GM21576 (cell line): Measurements from ENCODE around the gene CLCNKB.
"Not testable (repeated sequence)": the region's sequence is repeated elsewhere in the genome, so short reads cannot be mapped to it uniquely, and the experiment has no call there.

Experiments used
- ATAC-seq: cut with Tn5 transposase; IDR thresholded peaks from one replicate; pipeline ENCODE4 v1.9.1; 2021; ENCODE audit warnings: mild to moderate bottlenecking, moderate library complexity; ENCODE audit not compliant: unreplicated experiment

Gene CLCNKB

DNA sequence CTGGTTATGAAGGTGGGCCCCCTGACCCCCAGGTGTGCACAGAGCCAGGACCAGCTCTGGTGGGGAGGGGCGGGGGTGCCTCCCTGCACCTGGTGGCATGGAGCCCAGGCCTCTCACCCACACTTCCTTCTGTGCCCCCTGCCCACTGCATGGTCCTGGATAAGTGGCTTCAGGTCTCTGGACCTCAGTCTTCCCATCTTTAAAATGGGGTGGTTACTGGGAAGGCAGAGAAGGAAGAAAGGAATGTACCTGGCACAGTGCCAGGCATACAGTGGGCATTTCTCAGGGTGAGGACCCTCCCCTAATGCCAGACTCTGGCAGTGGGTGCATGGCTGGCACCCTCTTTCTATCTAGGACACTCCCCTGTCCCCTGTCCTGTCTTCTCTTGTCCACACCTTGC is 14.3 kb upstream of the CLCNKB start:
- ATAC-seq, result no peak

- ATAC-seq, result no peak
These were observed 12.0 kb upstream of the CLCNKB start for GRCh38 chr1:16031551-16031950.

GRCh38 chr1:16032388-16033102 is 11.0 kb upstream of the CLCNKB start:
- peak; percentile 65 for ATAC-seq

GRCh38 chr1:16033103-16033632 is 10.4 kb upstream of the CLCNKB start:
- ATAC-seq, result not testable (repeated sequence)

GRCh38 chr1:16036461-16036860 is 7.1 kb upstream of the CLCNKB start:
- not testable (repeated sequence) for ATAC-seq

GRCh38 chr1:16038620-16038912 is 5.0 kb upstream of the CLCNKB start:
- ATAC-seq, result no peak

DNA sequence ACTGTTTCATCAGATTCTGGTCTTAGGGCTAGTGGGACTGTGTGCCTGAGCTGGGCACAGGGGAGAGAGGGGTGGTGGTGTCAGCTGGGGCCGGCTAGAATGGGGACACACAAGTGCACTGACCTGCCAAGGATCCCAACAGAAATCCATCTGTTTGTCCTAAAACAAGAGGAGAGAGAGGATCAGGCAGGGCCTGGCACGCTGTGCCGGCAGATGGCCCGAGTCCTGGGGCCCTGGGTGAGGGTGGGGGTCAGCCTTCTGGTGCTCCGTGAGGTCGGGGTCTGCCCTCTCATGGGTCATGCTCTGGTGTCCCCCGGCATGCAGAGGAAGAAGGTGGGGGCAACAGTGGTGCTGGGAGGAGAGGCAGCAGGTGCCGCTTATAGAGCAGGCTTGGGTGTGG is 3.7 kb upstream of the CLCNKB start:
- ATAC-seq, result not testable (repeated sequence)

GRCh38 chr1:16041200-16041599 is 2.4 kb upstream of the CLCNKB start:
- no peak for ATAC-seq

- ATAC-seq, result no peak
These were observed 1.5 kb upstream of the CLCNKB start for GRCh38 chr1:16042096-16042495.

GRCh38 chr1:16042654-16043053 is 928 bp upstream of the CLCNKB start:
- not testable (repeated sequence) for ATAC-seq

DNA sequence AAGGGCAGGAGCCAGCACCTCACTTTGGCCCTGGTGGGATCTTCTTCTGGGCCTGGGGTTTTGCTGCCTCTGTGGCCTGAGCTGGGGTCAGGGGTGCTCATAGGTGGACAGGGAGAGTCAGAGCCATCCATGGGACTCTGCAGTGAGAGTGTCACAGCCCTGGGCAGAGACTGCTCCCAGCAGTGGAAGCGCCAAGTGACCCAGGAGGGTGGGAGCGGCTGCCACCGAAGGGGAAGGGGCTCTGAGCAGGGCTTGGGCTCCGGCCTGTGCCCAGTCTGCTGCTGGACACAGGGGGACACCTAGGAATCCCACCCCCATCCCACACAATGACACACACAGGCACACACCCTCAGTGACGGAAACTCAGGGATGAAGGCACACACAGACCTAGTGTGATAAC is 368 bp downstream of the CLCNKB start:
- ATAC-seq, result no peak

DNA sequence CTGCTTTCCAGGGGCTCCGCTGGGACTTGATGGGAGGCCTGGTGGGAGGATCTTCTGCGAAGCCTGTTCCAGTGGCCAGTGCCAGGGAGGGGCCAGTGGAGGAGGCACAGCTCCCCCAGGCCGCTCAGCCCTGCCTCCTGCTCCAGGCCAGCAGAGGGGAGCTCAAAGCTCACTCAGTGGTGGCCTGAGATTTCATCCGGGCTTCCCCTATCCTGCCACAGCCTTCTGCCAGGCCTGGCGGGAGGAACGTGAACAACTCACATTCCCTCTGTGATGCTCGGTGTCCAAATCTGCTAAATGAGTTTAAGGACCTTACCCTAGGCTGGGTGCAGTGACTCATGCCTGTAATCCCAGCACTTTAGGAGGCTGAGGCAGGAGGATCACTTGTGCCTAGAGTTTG is 3.3 kb downstream of the CLCNKB start:
- ATAC-seq, result no peak

DNA sequence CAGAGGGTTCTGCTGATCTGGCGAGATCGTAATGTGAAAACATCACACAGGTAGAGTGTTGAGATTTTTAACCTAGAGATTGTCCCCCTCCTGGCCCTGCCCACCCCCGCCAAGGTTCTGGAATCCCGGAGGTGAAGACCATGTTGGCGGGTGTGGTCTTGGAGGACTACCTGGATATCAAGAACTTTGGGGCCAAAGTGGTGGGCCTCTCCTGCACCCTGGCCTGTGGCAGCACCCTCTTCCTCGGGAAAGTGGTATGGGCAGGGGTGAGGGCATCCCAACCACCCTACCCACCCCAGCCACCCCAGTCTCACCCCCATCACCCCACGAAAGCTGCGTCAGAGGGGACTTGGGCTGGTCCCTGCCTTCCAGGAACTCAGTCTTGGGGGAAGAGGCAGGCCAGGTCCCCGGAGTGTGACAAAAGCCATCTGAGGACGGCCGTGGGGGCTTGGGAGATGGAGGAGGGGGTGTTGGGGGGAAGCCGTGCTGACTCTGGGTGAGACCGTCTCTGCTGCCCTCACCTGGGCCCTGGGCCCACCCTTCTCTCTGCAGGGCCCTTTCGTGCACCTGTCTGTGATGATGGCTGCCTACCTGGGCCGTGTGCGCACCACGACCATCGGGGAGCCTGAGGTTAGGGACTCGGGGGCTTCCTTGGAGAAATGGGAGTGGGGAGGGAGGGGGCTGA is 4.4 kb downstream of the CLCNKB start:
- ATAC-seq, result no peak

- ATAC-seq, result no peak
These were observed 5.1 kb downstream of the CLCNKB start for GRCh38 chr1:16048573-16049189.

GRCh38 chr1:16050328-16050727 is 6.7 kb downstream of the CLCNKB start:
- no peak for ATAC-seq

DNA sequence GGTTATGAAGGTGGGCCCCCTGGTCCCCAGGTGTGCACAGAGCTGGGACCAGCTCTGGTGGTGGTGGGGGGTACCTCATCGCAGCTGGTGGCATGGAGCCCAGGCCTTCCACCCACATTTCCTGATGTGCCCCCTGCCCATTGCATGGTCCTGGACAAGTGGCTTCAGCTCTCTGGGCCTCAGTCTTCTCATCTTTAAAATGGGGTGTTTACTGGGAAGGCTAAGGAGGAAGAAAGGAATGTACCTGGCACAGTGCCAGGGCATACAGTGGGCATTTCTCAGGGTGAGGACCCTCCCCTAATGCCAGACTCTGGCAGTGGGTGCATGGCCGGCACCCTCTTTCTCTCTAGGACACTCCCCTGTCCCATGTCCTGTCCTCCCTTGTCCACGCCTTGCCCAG is 7.5 kb downstream of the CLCNKB start:
- ATAC-seq, result no peak

- not testable (repeated sequence) for ATAC-seq
These were observed 8.4 kb downstream of the CLCNKB start for GRCh38 chr1:16051949-16052348.

DNA sequence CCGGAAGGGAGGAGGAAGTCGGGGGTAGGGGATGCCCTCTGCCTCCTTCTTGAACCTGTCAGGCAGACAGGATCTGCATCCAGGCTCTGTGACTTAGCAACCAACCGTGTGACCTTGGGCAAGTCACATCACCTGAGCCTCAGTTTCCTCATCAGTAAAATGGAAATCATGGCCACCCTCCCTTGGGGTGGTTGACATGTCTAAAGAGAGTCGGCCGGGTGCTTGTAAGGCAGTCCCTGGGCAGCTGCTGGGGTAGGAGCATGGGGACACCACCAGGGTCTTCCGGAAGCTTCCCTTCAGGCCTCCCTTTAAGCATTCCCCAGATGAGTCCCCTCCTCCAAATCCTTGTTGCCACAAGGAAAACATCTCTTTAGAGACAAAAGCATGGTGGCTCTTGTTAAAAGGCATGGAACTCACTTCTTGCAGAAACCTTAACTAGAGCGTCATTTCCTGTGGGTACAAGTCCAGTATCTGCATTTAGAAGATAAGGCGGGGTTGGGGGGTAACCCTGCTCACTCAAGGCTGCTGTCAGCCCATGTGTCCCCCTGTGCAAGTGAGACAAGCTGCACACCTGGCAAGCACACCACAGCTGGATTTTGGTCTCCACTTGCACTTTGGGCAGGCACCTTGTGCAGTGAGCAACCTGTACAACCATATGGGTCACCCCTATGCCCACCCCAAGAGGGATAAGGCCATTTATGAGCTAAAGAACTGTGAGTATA is 10.4 kb downstream of the CLCNKB start:
- ATAC-seq, result no peak

GRCh38 chr1:16054598-16055540 is 11.3 kb downstream of the CLCNKB start:
- no peak for ATAC-seq
